Adipose tissue (tissue), 3 donors: ENCODE measurements around the gene SLC17A7. TPM values are rescaled to one million over a fixed set of nuclear protein-coding genes. Genes with fewer than 3 reads are reported as not detected.
A peak's percentile ranks its signal among the peaks of the same experiment; 100 is the strongest.
"Not testable (repeated sequence)": the region's sequence is repeated elsewhere in the genome, so short reads cannot be mapped to it uniquely, and the experiment has no call there.

ENCODE experiments used
- H3K27ac ChIP-seq: one replicate; pipeline ENCODE4 v1.5.1; 2013; ENCODE audit warnings: low read depth, low read length
- WGBS, 3 donors: extraction: QIAGEN DNeasy Blood & Tissue Kit; methylation state at CpG; one replicate each; pipeline ENCODE4 v1.1.7; 2013; 5-methylcytosine and 5-hydroxymethylcytosine counted together
- polyA plus RNA-seq, 3 donors: library from polyadenylated mRNA; stranded (reverse); fragments of 200-250 nt; gene quantifications; one replicate each; pipeline ENCODE4 v1.2.3, GENCODE V29; 2013
- donor health status: healthy with polysubstance abuse.
- donor health status: Bipolar disorder and iron deficiency.
- donor health status: healthy.

SLC17A7 gene
- polyA plus RNA-seq, 3 donors: 0.23 to 7.3 (median 1.5) TPM

- H3K27ac ChIP-seq: not testable (repeated sequence)
- 68 to 77% (median 76%) methylated on average over 9 of the region's 9 CpGs for WGBS, 3 donors
Measured at GRCh38 chr19:49473501-49473867, 32.2 kb upstream of the SLC17A7 start.

- 60 to 75% (median 65%) methylated on average over 9 of the region's 9 CpGs for WGBS, 3 donors
- no peak overlapping the region for H3K27ac ChIP-seq
Measured at GRCh38 chr19:49472936-49473335, 31.6 kb upstream of the SLC17A7 start.

- no peak overlapping the region for H3K27ac ChIP-seq
- WGBS, 3 donors: 43 to 62% (median 57%) methylated on average over 8 of the region's 8 CpGs
Measured at GRCh38 chr19:49470615-49470978, 29.3 kb upstream of the SLC17A7 start.

- no peak overlapping the region for H3K27ac ChIP-seq
- 58 to 87% (median 67%) methylated on average over 25 of the region's 25 CpGs for WGBS, 3 donors
Measured at GRCh38 chr19:49469828-49470614, 28.7 kb upstream of the SLC17A7 start.

- peak overlapping the region; percentile 67 for H3K27ac ChIP-seq
- whole genome bisulfite sequencing, 3 donors: 41 to 72% (median 43%) methylated on average over 15 of the region's 15 CpGs
Measured at GRCh38 chr19:49468746-49469447, 27.6 kb upstream of the SLC17A7 start.

GRCh38 chr19:49468199-49468598 lies 26.9 kb upstream of the SLC17A7 start:
- WGBS, 3 donors: 88 to 92% (median 90%) methylated on average over 17 to 19 of the region's 19 CpGs
- H3K27ac ChIP-seq: peak overlapping the region; percentile 67

- no peak overlapping the region for H3K27ac ChIP-seq
- 89 to 97% (median 93%) methylated on average over 3 of the region's 3 CpGs for WGBS, 3 donors
Measured at GRCh38 chr19:49465371-49465770, 24.0 kb upstream of the SLC17A7 start.

- 90 to 94% (median 94%) methylated on average over 39 of the region's 39 CpGs for WGBS, 3 donors
- H3K27ac ChIP-seq: no peak overlapping the region
Measured at GRCh38 chr19:49463960-49464740, 22.8 kb upstream of the SLC17A7 start.

GRCh38 chr19:49462492-49462891 lies 21.2 kb upstream of the SLC17A7 start:
- 86 to 89% (median 89%) methylated on average over 12 of the region's 12 CpGs for WGBS, 3 donors

GRCh38 chr19:49461656-49462055 lies 20.3 kb upstream of the SLC17A7 start:
- 95 to 97% (median 97%) methylated on average over 31 to 37 of the region's 37 CpGs for WGBS, 3 donors
- no peak overlapping the region for H3K27ac ChIP-seq

More at GRCh38 chr19:49462492-49462891, 21.2 kb upstream of the SLC17A7 start:
- no peak overlapping the region for H3K27ac ChIP-seq

GRCh38 chr19:49461130-49461529 lies 19.8 kb upstream of the SLC17A7 start:
- 0% methylated on average over 1 of the region's 1 CpG; no CpG with 5 or more reads in 2 of the 3 donors for WGBS, 3 donors
- H3K27ac ChIP-seq: not testable (repeated sequence)

GRCh38 chr19:49459388-49459787 lies 18.1 kb upstream of the SLC17A7 start:
- H3K27ac ChIP-seq: no peak overlapping the region
- WGBS, 3 donors: 87 to 95% (median 93%) methylated on average over 12 of the region's 12 CpGs

GRCh38 chr19:49458567-49458903 lies 17.2 kb upstream of the SLC17A7 start:
- H3K27ac ChIP-seq: no peak overlapping the region
- 84 to 90% (median 87%) methylated on average over 5 of the region's 5 CpGs for WGBS, 3 donors

GRCh38 chr19:49456326-49456725 lies 15.0 kb upstream of the SLC17A7 start:
- WGBS, 3 donors: 62 to 87% (median 71%) methylated on average over 5 of the region's 5 CpGs
- H3K27ac ChIP-seq: no peak overlapping the region

GRCh38 chr19:49455773-49456172 lies 14.4 kb upstream of the SLC17A7 start:
- WGBS, 3 donors: 48 to 64% (median 59%) methylated on average over 5 of the region's 5 CpGs
- H3K27ac ChIP-seq: no peak overlapping the region

- WGBS, 3 donors: 33 to 41% (median 36%) methylated on average over 10 of the region's 10 CpGs
- peak overlapping the region; percentile 71 for H3K27ac ChIP-seq
Measured at GRCh38 chr19:49453757-49454240, 12.5 kb upstream of the SLC17A7 start.

GRCh38 chr19:49453013-49453756 lies 11.9 kb upstream of the SLC17A7 start, which contains the start of gene ALDH16A1:
Gene ALDH16A1 (plus strand): TSS chr19:49453225. CDS start chr19:49453332, 107 bp downstream.
- peak within 1 kb of the TSS; percentile 71 for H3K27ac ChIP-seq
- WGBS, 3 donors: 0% methylated on average over 64 to 66 of the region's 66 CpGs
